Measurements from ENCODE around the gene AXIN1.

DNA sequence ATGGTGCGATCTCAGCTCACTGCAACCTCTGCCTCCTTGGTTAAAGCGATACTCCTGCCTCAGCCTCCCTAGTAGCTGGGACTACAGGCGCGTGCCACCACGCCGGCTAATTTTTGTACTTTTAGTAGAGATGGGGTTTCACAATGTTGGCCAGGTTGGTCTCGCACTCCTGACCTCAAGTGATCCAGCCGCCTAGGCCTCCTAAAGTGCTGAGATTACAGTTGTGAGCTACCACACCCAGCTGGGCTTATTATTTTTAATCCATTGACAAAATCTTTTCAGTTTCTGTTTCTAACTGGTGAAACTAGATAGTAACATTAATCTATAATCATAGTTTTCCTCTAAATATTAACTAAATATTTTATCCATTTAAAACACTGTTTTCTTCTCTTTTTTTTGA, 112.0 kb downstream of the AXIN1 start:
- TF ChIP-seq ZNF134 (CRISPR knock-in tag; conservative IDR thresholded peaks at IDR 0.05) (no peak), XRCC5 (IDR thresholded peaks at IDR 0.05; ENCODE audit: low read depth, low read length) (no peak)
- TF ChIP-seq, protein P1, sequence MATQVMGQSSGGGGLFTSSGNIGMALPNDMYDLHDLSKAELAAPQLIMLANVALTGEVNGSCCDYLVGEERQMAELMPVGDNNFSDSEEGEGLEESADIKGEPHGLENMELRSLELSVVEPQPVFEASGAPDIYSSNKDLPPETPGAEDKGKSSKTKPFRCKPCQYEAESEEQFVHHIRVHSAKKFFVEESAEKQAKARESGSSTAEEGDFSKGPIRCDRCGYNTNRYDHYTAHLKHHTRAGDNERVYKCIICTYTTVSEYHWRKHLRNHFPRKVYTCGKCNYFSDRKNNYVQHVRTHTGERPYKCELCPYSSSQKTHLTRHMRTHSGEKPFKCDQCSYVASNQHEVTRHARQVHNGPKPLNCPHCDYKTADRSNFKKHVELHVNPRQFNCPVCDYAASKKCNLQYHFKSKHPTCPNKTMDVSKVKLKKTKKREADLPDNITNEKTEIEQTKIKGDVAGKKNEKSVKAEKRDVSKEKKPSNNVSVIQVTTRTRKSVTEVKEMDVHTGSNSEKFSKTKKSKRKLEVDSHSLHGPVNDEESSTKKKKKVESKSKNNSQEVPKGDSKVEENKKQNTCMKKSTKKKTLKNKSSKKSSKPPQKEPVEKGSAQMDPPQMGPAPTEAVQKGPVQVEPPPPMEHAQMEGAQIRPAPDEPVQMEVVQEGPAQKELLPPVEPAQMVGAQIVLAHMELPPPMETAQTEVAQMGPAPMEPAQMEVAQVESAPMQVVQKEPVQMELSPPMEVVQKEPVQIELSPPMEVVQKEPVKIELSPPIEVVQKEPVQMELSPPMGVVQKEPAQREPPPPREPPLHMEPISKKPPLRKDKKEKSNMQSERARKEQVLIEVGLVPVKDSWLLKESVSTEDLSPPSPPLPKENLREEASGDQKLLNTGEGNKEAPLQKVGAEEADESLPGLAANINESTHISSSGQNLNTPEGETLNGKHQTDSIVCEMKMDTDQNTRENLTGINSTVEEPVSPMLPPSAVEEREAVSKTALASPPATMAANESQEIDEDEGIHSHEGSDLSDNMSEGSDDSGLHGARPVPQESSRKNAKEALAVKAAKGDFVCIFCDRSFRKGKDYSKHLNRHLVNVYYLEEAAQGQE (IDR thresholded peaks at IDR 0.05; ENCODE audit: borderline replicate concordance) = no peak
- TF ChIP-seq, protein P1 (CRISPR knock-in tag; IDR thresholded peaks at IDR 0.05; ENCODE audit: low read depth) = no peak
- TF ChIP-seq, protein P2, sequence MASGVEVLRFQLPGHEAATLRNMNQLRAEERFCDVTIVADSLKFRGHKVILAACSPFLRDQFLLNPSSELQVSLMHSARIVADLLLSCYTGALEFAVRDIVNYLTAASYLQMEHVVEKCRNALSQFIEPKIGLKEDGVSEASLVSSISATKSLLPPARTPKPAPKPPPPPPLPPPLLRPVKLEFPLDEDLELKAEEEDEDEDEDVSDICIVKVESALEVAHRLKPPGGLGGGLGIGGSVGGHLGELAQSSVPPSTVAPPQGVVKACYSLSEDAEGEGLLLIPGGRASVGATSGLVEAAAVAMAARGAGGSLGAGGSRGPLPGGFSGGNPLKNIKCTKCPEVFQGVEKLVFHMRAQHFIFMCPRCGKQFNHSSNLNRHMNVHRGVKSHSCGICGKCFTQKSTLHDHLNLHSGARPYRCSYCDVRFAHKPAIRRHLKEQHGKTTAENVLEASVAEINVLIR (CRISPR knock-in tag; IDR thresholded peaks at IDR 0.05) = no peak
- TF ChIP-seq, protein P3, sequence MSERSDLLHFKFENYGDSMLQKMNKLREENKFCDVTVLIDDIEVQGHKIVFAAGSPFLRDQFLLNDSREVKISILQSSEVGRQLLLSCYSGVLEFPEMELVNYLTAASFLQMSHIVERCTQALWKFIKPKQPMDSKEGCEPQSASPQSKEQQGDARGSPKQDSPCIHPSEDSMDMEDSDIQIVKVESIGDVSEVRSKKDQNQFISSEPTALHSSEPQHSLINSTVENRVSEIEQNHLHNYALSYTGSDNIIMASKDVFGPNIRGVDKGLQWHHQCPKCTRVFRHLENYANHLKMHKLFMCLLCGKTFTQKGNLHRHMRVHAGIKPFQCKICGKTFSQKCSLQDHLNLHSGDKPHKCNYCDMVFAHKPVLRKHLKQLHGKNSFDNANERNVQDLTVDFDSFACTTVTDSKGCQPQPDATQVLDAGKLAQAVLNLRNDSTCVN (CRISPR knock-in tag; IDR thresholded peaks at IDR 0.05) = no peak

All from K562 (cell line).